Measurements from ENCODE around the gene GOLM1.

GRCh38 chr9:86112057-86112456 lies 12.7 kb upstream of the GOLM1 start:
- TF ChIP-seq CTCF (IDR thresholded peaks at IDR 0.05 in 4 of 5, conservative IDR thresholded peaks at IDR 0.05 in 1 of 5) (no peak), POLR2A (IDR thresholded peaks at IDR 0.05) (no peak)
